IPS DF 19.7 (cell line): ENCODE data around the gene OSER1.
"Not testable (repeated sequence)": the region's sequence is repeated elsewhere in the genome, so short reads cannot be mapped to it uniquely, and the experiment has no call there.

ENCODE experiments used
- DNase-seq: peaks from one replicate; pipeline ENCODE4 v3.0.0-alpha.2; 2013; ENCODE audit warnings: low read depth, low spot score

OSER1 gene

GRCh38 chr20:44200983-44201382 lies 9.6 kb downstream of the OSER1 start:
- DNase-seq = no peak

- no peak for DNase-seq
Observed at GRCh38 chr20:44200371-44200770, 10.2 kb downstream of the OSER1 start.

DNA sequence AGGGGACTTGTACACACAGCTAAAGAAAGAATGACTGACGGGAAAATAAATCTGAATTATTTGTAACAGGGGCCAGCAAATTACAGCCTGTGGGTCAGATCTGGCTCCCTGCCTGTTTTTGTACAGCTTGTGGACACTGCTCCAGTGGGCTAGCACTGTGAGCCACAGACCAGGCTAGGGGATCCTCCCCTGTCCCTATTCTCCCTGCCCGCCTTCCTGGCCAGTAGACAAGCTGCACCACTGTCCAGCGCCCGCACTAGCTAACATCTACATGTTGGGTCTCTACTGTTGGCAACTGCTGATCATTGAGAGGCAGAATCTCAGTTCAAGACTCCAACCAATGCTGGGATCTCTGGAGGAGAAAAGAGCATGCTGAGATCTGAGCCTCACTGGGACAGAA lies 10.7 kb downstream of the OSER1 start:
- no peak for DNase-seq

- DNase-seq = no peak
Observed at GRCh38 chr20:44198872-44199271, 11.7 kb downstream of the OSER1 start.

GRCh38 chr20:44196271-44196670 lies 14.3 kb downstream of the OSER1 start:
- no peak for DNase-seq

- DNase-seq = no peak
Observed at GRCh38 chr20:44195605-44196004, 15.0 kb downstream of the OSER1 start.

- no peak for DNase-seq
Observed at GRCh38 chr20:44193801-44194200, 16.8 kb downstream of the OSER1 start.

GRCh38 chr20:44191640-44192039 lies 18.9 kb downstream of the OSER1 start:
- DNase-seq = not testable (repeated sequence)

- not testable (repeated sequence) for DNase-seq
Observed at GRCh38 chr20:44190197-44190852, 20.2 kb downstream of the OSER1 start.

- DNase-seq = no peak
Observed at GRCh38 chr20:44188752-44189151, 21.8 kb downstream of the OSER1 start.

- DNase-seq = no peak
Observed at GRCh38 chr20:44187772-44188709, 22.5 kb downstream of the OSER1 start.

DNA sequence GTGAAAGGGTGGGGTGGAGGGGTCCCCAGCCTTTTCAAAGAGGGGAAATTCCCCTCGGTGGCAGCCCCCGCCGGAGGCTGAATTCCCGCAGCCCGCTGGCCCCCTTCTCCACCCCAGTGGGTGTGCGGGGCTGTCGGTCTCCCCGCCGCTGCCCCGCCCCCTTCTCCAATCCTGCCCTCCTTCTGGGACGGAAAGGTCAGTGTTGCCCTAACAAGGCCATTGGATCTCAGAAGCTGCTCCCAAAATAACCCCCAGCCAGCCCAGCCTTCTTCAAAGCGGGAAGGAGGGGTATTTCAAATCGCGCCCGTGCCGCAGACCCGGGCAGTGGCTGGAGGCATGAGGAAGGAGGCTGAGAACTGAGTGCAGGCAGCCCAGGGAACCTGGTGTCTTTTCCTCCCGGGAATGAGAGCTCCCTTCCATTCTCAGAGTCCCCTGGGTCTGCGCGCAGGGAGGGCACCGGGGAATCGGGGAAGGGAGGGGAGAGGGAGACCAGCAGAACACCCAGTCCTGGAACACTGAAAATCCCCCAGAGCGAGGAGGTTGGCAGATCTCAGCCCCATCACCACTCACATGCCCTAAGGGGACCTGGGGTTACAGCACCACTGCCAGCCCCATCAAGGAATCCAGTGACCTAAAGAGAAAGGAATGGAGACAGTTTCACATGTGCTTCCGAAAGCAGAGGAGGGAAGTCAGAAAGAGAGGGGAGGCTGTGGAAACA lies 23.4 kb downstream of the OSER1 start, which contains the start of gene JPH2:
TSS of gene JPH2 (minus strand) at position 135 of the 718 bp plus-strand sequence. CDS start 483 bp downstream, outside the sequence.
- DNase-seq = no peak

DNA sequence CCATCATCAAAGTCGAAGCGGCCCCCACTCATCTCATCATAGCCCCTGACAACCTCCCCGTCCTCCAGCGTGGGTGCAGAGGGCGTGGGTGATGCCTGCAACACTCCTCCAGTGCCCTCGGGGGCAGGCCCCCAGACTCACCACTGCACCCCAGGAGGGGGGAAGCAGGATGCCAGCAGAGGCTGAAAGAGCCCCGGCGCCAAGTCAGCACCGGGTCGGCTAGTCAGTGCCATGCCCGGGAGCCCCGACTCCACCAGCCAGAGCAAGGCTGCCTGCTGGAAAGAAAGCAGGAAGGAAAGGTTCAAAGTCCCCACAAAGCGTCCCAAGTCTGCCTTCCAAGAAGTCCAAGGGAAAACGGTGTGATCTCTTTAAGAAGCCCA lies 23.9 kb downstream of the OSER1 start:
- no peak for DNase-seq

DNA sequence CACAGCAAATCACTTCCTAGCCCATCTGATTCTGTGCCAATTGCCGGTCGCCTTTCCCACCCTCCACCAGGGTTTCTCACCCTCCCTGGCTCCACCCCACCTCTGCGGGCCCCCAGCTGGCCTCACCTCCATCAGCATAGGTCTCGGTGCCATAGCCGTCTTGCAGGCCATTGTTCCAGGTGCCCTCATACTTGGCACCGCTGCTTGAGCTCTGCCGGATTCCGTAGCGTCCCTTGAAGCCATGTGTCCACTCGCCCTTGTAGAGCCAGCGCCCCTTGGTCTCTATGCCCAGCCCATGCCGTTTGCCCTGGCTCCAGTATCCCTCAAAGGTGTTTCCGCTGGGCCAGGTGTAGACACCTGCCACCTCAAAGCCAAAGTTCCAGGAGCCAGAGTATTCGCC lies 24.4 kb downstream of the OSER1 start:
- DNase-seq = no peak

DNA sequence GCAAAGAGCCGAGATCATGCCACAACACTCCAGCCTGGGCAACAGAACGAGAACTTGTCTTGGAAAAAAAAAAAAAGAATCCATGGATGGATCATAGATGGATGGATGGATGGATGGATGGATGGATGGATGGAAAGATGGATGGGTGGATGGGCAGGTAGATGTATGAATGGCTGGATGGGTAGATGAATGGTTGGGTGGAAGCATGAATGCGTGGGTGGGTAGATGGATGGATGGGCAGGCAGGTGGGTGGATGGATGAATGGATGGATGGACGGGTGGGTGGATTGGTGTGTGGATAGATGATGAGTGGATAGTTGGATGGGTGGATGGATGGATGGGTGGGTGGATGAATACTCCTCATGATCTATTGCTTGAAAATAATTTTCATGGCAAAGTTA lies 25.0 kb downstream of the OSER1 start:
- DNase-seq = no peak

DNA sequence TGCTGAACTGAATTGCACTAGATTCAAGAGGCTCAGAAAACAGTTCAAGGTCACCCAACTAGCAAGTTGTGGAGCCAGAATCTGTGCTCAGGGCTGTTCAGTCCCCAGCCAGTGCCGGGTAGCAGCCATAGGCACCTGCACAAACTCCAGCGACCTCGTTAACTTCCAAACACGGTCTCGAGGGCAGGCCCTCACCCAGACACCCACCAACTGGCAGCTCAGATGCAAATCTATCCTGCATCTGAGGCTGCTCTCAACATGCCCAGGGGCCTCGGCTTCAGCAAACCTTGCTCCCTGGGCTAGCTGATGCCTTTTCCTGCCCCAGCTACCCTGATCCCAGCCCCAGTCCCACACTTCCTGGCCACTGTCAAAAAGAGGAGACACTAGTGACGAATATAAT lies 27.3 kb downstream of the OSER1 start:
- no peak for DNase-seq

DNA sequence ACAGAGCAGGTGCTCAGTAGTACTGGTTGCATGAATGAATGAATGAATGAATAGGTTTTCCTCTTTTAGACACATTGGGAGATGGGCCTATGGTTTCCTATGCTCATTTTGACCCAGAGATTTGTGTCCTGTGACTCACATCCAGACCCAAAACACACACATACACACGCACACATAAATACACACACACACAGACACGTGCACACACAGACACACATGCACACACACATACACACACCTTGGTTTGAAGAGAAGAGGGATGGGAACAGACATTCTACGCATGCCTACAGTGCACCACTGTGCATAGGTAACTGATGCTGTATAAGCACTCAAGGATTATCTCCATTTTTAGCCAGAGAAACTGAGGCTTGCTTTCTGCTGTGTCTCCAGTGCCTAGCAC lies 27.7 kb downstream of the OSER1 start:
- no peak for DNase-seq

GRCh38 chr20:44182135-44182765 lies 28.3 kb downstream of the OSER1 start:
- DNase-seq = no peak

- no peak for DNase-seq
Observed at GRCh38 chr20:44181611-44182010, 29.0 kb downstream of the OSER1 start.

DNA sequence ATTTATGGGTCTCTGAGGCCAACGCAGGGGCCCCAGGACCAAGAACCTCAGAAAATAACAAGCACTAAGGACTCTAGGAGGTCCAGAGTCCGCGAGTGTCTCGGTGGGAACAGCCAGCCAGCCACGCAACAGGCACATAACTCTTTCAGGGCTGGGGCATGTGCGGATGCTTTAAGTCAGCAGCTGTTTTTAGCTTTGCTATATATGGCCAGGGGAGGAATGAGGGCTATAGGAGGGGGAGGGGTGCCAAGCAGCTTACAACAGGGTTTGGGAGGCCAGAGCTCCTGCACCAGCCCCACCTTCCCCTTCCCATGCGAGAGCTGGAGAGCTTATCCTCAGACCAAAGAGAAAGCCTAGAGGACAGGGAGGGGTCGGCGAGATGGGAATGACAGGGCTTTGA lies 29.8 kb downstream of the OSER1 start:
- DNase-seq = no peak

GRCh38 chr20:44176833-44177534 lies 33.6 kb downstream of the OSER1 start:
- DNase-seq = no peak
